ENCODE results near the gene NFIL3.

NFIL3 gene

GRCh38 chr9:91359734-91360470 is 63.7 kb downstream of the NFIL3 start:
- no peak for DNase-seq (ENCODE audit: low spot score)

- DNase-seq (ENCODE audit: low spot score), result no peak
Measured at GRCh38 chr9:91359083-91359482, 64.5 kb downstream of the NFIL3 start.

Measured in D341Med (cell line).